A549 treated with ZK216348 at 1 μM for 4 hours (cell line): ENCODE results near the gene NPIPB4. TPM values are rescaled to one million over a fixed set of nuclear protein-coding genes. Genes with fewer than 3 reads are reported as not detected.

Source experiments
- total RNA-seq: library from RNA; stranded (reverse); fragments of 200-300 nt; extraction: Qiagen RNA extraction; gene quantifications from 5 replicates; pipeline ENCODE4 v1.2.3, GENCODE V29; 2022; ENCODE audit warnings: low read depth

Gene NPIPB4
- 23.3 to 30.9 TPM (median 26.0 TPM) in 5 replicates for total RNA-seq

DNA sequence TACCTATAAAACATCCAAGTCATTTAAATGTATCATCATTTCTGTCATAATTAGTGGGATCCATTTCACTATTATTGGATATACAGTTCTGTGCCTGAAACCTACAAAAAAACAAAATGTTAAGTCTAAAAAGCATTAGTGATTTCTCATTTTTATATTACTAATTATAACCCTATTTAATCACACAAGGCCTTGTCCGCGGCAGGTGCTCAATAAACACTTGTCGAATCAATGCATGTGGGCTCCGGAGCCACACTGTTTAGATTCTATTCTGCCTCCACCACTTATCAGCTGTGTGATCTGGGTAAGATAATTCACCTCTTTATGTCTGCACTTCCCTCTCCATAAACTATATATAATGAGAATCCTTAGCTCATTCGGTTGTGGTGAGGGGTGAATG lies at the start of gene NPIPB4:
TSS of gene NPIPB4 (minus strand) at position 101 of the 400 bp plus-strand sequence. CDS start 378 bp downstream, outside the sequence.

Other genes starting within 250 kb of the NPIPB4 start
- gene IGSF6, start 205.1 kb downstream of the NPIPB4 start, total RNA-seq, result not detected in 5 replicates
- gene OTOA, start 193.8 kb downstream of the NPIPB4 start, total RNA-seq, result 0.08 TPM in 2 of 5 replicates, not detected in the others
- gene UQCRC2, start 95.6 kb upstream of the NPIPB4 start, total RNA-seq, result 154 to 288 TPM (median 172 TPM) in 5 replicates
- not detected in 5 replicates for gene PDZD9, start 143.4 kb upstream of the NPIPB4 start, total RNA-seq
- gene MOSMO, start 150.4 kb upstream of the NPIPB4 start, total RNA-seq, result 6.5 to 13.1 TPM (median 11.2 TPM) in 5 replicates
- 0.06 TPM in 2 of 5 replicates, not detected in the others for gene VWA3A, start 234.8 kb upstream of the NPIPB4 start, total RNA-seq